A549 (cell line): ENCODE measurements around the gene STRADB.

ENCODE experiments used
- CEBPB ChIP-seq, 2 experiments: fragments of >200 bp in 1 of 2; sonication (Bioruptor Twin) in 1 of 2; formaldehyde crosslinking in 1 of 2; IDR thresholded peaks; 2 replicates each; pipeline ENCODE4 v1.6.1; 2012 to 2016
- CTCF ChIP-seq: fragments of >200 bp; sonication (Bioruptor Twin); formaldehyde crosslinking; IDR thresholded peaks from 3 replicates; pipeline ENCODE4 v1.5.1; 2016
- GATA3 ChIP-seq: IDR thresholded peaks from 2 replicates; pipeline ENCODE4 v1.6.1; 2012; ENCODE audit warnings: borderline replicate concordance
- JUN ChIP-seq, 2 experiments: fragments of >200 bp; sonication (Bioruptor Twin); formaldehyde crosslinking; IDR thresholded peaks; 2 replicates in 1 of 2; 3 replicates in 1 of 2; pipeline ENCODE4 v1.6.1; 2016 to 2017
- TF ChIP-seq, protein P1 (sequence below): IDR thresholded peaks from 2 replicates; pipeline ENCODE4 v1.6.1; 2012

DNA sequence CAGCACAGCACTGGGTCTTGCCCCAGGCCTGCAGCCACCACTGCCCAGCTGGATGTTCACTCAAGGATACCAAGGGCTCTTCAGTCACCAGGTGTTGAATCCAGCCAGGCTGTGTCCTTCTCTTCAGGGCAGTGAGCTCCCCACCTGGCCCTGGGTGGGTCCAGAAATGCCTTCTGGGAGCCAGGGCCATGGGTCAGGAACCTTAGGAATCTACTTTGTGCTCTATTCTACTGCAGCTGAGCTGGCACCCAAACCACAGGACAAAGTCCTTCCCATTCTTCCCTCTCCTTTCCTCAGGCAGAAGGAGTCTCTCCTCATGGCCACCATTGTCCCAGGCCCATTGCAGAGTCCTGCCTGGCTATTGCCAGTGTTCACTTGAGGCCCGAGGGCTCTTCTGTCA, 13.0 kb downstream of the STRADB start:
- TF ChIP-seq CEBPB (IDR thresholded peaks at IDR 0.05) = no peak
- TF ChIP-seq CTCF = no peak
- TF ChIP-seq, protein P1, sequence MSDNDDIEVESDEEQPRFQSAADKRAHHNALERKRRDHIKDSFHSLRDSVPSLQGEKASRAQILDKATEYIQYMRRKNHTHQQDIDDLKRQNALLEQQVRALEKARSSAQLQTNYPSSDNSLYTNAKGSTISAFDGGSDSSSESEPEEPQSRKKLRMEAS = no peak
- TF ChIP-seq GATA3 = no peak
- TF ChIP-seq JUN (IDR thresholded peaks at IDR 0.05) = no peak
